SU-DHL-6 (cell line): ENCODE results near the gene FAM210A.
"Not testable (repeated sequence)": the region's sequence is repeated elsewhere in the genome, so short reads cannot be mapped to it uniquely, and the experiment has no call there.

Source experiments
- H2AFZ ChIP-seq: fragments of 200-600 bp; sonication (generic); 2 replicates; pipeline ENCODE4 v1.6.1; 2014; ENCODE audit warnings: low read depth, mild to moderate bottlenecking, moderate library complexity, mixed read lengths, antibody characterized with exemption, low read length; ENCODE audit not compliant: severe bottlenecking
- H3F3A ChIP-seq: fragments of 200-600 bp; shearing (Covaris generic); 2 replicates; pipeline ENCODE4 v1.6.0; 2016; ENCODE audit warnings: antibody characterized with exemption, mild to moderate bottlenecking; ENCODE audit not compliant: insufficient read depth
- H3K27ac ChIP-seq: fragments of 200-600 bp; sonication (generic); 2 replicates; pipeline ENCODE4 v1.5.1; 2016; ENCODE audit warnings: low read depth, mild to moderate bottlenecking, low read length, moderate library complexity, mixed read lengths
- H3K27me3 ChIP-seq: fragments of 200-600 bp; sonication (generic), shearing (Covaris generic); 2 replicates; pipeline ENCODE4 v1.6.0; 2014; ENCODE audit warnings: mild to moderate bottlenecking, low read length
- H3K36me3 ChIP-seq: fragments of 200-600 bp; sonication (generic); 2 replicates; pipeline ENCODE4 v1.6.1; 2014; ENCODE audit warnings: mild to moderate bottlenecking, low read length, mixed read lengths
- H3K4me2 ChIP-seq: fragments of 300-600, 200-600 bp; shearing (Covaris generic), sonication (generic); 2 replicates; pipeline ENCODE4 v1.6.0; 2014; ENCODE audit warnings: low read length, low read depth, mild to moderate bottlenecking; ENCODE audit not compliant: poor library complexity, severe bottlenecking
- H3K4me3 ChIP-seq: fragments of 200-600 bp; sonication (generic); 2 replicates; pipeline ENCODE4 v1.5.1; 2014; ENCODE audit warnings: antibody characterized with exemption, low read length, mild to moderate bottlenecking, mixed read lengths; ENCODE audit not compliant: insufficient read depth, poor library complexity, severe bottlenecking
- H3K79me2 ChIP-seq: fragments of 200-600 bp; sonication (generic); 2 replicates; pipeline ENCODE4 v1.6.1; 2014; ENCODE audit warnings: mild to moderate bottlenecking, low read length, moderate library complexity; ENCODE audit not compliant: insufficient read depth
- H3K9ac ChIP-seq: fragments of 200-600 bp; sonication (generic); 2 replicates; pipeline ENCODE4 v1.7.0; 2014; ENCODE audit warnings: mild to moderate bottlenecking, low read length
- H3K9me2 ChIP-seq: fragments of 200-600 bp; sonication (generic); replicated peaks from 2 replicates; pipeline ENCODE4 v1.6.1; 2014; ENCODE audit warnings: low read length; ENCODE audit not compliant: insufficient read depth
- H3K9me3 ChIP-seq: fragments of 200-600 bp; sonication (generic); 2 replicates; pipeline ENCODE4 v1.6.1; 2014; ENCODE audit warnings: low read length, mixed read lengths; ENCODE audit not compliant: insufficient read depth
- H4K20me1 ChIP-seq: fragments of 200-600 bp; sonication (generic); 2 replicates; pipeline ENCODE4 v1.6.1; 2014; ENCODE audit warnings: low read depth, mild to moderate bottlenecking, antibody characterized with exemption, low read length, moderate library complexity, mixed read lengths
- CTCF ChIP-seq: fragments of 200-600 bp; sonication (generic); IDR thresholded peaks from one replicate; pipeline ENCODE4 v1.5.1; 2017; ENCODE audit warnings: antibody characterized with exemption, mild to moderate bottlenecking, low read length, moderate library complexity; ENCODE audit not compliant: insufficient read depth, poor library complexity, severe bottlenecking
- EZH2phosphoT487 ChIP-seq: fragments of 200-600 bp; sonication (generic), shearing (Covaris generic); conservative IDR thresholded peaks from 2 replicates; pipeline ENCODE4 v1.6.1; 2018; ENCODE audit warnings: mild to moderate bottlenecking, antibody characterized with exemption, low read length, moderate library complexity, mixed read lengths

FAM210A gene

GRCh38 chr18:13680612-13681011, 45.7 kb downstream of the FAM210A start:
- H3K79me2 ChIP-seq = peaks cover 41% of the 10 kb centered on the region

DNA sequence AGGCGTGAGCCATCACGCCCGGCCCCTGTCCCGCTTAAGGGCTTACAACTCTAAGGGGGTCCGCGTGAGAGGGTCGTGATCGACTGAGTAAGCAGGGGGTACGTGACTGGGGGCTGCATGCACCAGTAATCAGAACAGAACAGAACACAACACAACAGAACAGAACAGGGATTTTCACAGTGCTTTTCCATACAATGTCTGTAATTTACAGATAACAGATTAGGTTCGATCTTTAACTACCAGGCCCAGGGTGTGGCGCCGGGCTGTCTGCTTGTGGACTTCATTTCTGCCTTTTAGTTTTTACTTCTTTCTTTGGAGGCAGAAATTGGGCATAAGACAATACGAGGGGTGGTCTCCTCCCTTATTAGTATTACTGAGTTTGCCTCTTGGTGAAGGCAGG, 49.0 kb downstream of the FAM210A start:
- H3K79me2 ChIP-seq = peaks cover 12% of the 10 kb centered on the region
- not testable (repeated sequence) for H3K4me2 ChIP-seq, H3K27me3 ChIP-seq, H3K9me2 ChIP-seq, H3F3A ChIP-seq, H4K20me1 ChIP-seq, H2AFZ ChIP-seq, H3K27ac ChIP-seq, H3K9ac ChIP-seq, H3K4me3 ChIP-seq, H3K36me3 ChIP-seq, H3K9me3 ChIP-seq

More at GRCh38 chr18:13680612-13681011, 45.7 kb downstream of the FAM210A start:
- Histone ChIP-seq H3K27ac (no peak overlapping the region), H3K4me3 (no peak overlapping the region), H3F3A (no peaks in the 10 kb centered on the region; the same call in 1 of the 2 replicates), H3K4me2 (no peak overlapping the region), H2AFZ (no peak overlapping the region), H3K9me2 (no peaks in the 10 kb centered on the region), H3K9ac (no peak overlapping the region), H4K20me1 (peaks cover 7% of the 10 kb centered on the region), H3K27me3 (no peaks in the 10 kb centered on the region), H3K9me3 (no peaks in the 10 kb centered on the region), H3K36me3 (0 out of 2 replicates have a peak, but pooled peaks cover 2% of the 10 kb centered on the region)
- TF ChIP-seq EZH2phosphoT487 (no peak), CTCF (peak; percentile 13)

DNA sequence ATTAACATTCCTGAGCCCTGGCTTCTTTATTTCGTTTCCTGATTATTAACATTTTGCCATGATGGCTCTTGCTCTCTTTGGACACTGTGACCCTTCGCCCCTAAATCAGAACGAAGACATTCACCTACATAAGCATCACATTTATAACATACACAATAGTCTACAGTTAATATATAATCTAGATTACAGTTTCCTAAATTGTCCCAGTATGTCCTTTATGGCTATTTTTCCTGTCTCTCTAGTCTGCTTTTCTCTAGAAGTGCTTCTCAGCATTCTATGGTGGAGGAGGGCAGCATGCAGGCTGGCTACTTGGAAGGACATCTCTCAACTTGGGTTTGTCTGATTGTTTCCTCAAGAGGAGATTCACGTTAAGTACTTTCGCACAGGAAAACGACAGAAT, 49.9 kb downstream of the FAM210A start:
- H3K36me3 ChIP-seq = 0 out of 2 replicates have a peak, but pooled peaks cover under 1% of the 10 kb centered on the region
- H3K4me3 ChIP-seq = no peak overlapping the region
- peaks cover 8% of the 10 kb centered on the region; the same call in 1 of the 2 replicates for H3F3A ChIP-seq
- peaks cover 12% of the 10 kb centered on the region for H3K79me2 ChIP-seq
- no peak overlapping the region for H3K27ac ChIP-seq
- TF ChIP-seq CTCF (no peak), EZH2phosphoT487 (no peak)
- no peaks in the 10 kb centered on the region for H3K9me3 ChIP-seq
- peaks cover 8% of the 10 kb centered on the region for H4K20me1 ChIP-seq
- no peak overlapping the region for H2AFZ ChIP-seq
- no peak overlapping the region for H3K4me2 ChIP-seq
- no peaks in the 10 kb centered on the region for H3K9me2 ChIP-seq
- H3K9ac ChIP-seq = no peak overlapping the region
- no peaks in the 10 kb centered on the region for H3K27me3 ChIP-seq

- no peak overlapping the region for H2AFZ ChIP-seq
- TF ChIP-seq CTCF = no peak
- TF ChIP-seq EZH2phosphoT487 = no peak
- no peak overlapping the region for H3K9ac ChIP-seq
- no peaks in the 10 kb centered on the region for H3K9me3 ChIP-seq
- H3F3A ChIP-seq = peaks cover 8% of the 10 kb centered on the region; the same call in 1 of the 2 replicates
- H4K20me1 ChIP-seq = peaks cover 3% of the 10 kb centered on the region; the same call in 1 of the 2 replicates
- no peak overlapping the region for H3K27ac ChIP-seq
- H3K27me3 ChIP-seq = no peaks in the 10 kb centered on the region
- no peak overlapping the region for H3K4me2 ChIP-seq
- H3K4me3 ChIP-seq = no peak overlapping the region
- no peaks in the 10 kb centered on the region for H3K9me2 ChIP-seq
- H3K36me3 ChIP-seq = no peaks in the 10 kb centered on the region
- no peaks in the 10 kb centered on the region; the same call in 1 of the 2 replicates for H3K79me2 ChIP-seq
Observed at GRCh38 chr18:13672657-13673056, 53.7 kb downstream of the FAM210A start.
